ENCODE measurements around the gene TRIO.

The TRIO gene

GRCh38 chr5:14405267-14405666, 262.1 kb downstream of the TRIO start:
- no peak for DNase-seq

DNA sequence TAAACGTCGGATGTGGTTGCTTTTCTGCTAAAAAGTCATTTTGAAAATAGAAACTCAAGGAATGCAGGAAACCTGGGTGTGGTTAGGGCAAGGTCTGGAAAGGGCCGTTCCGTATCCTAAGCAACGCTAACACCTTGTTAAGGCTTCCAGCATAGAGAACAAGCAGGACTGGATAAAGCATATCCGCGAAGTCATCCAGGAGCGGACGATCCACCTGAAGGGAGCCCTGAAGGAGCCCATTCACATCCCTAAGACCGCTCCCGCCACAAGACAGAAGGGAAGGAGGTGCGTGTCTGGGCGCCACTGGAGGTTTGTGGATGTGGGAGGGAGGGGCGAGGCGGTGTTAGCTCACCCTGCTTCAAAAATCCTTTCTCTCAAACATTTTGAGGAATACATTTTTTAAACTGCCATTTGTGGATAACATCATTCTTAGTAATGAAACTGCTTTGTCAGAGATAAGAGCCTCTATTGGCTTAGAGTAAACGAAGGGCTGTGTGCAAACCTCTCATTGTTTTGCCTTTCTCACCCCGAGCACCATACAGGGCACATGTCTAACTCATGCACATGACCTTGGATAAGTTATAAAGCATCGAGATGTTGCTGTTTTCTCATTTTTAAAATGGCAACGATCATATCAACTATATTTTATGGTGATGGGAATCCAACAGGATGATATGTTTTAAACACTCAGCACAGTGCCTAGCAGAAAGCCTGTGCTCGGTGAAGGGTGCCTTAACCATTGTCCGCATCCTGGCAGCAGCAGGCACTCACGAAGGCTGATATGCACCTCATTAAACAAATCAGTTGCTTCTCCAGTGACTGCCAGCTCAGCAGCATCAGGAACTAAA, 262.8 kb downstream of the TRIO start:
- DNase-seq: no peak

- DNase-seq: no peak
These were observed 263.4 kb downstream of the TRIO start for GRCh38 chr5:14406554-14406849.

DNA sequence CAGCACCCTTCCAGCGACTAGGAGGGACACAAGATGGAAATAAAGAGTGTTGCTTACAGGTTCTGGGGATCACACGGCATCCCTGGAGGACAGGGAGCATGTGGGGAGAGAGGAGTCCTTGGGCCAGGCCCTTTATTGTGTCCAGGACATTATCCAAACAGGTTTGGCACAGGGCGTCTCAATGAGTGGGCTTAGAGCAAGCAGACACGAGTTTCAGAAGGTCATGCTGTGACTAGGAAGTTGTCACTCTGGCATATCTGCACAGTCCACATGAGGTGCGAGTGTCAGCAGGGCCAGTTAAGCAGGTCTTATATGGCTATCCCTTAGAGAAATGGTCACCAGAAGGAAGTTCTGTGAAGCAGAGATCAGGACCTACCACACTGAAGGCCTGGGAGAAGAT, 263.9 kb downstream of the TRIO start:
- DNase-seq: no peak

GRCh38 chr5:14407746-14408175, 264.6 kb downstream of the TRIO start:
- no peak for DNase-seq

DNA sequence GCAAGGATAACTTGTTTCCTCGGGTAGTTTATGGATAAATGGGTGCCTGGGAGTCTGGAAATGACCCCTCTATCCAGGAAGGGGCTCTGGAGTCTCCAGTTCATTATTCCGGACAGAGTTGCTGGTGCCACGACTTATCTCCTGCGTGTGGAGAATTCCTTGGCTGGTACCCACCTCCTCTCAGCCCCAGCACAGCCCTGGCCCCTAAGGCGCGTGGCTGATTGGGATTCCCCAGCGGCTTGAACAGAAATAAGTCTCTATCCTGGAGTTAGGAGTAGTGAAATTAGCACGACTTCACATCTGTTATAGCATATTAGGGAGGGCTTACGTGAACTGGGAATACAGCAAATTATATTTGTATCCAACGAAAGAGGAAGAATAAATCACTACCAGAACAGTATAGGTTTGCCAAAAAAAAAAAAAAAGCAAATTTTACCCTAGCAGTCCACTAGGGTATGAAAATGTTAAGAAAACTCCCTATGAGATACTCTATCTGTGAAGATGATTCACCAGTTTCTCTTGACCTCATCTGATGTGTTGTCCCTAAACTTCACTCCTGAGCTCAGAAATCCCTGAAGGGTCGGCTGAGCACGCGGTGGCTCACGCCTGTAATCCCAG, 265.9 kb downstream of the TRIO start:
- DNase-seq: no peak

DNA sequence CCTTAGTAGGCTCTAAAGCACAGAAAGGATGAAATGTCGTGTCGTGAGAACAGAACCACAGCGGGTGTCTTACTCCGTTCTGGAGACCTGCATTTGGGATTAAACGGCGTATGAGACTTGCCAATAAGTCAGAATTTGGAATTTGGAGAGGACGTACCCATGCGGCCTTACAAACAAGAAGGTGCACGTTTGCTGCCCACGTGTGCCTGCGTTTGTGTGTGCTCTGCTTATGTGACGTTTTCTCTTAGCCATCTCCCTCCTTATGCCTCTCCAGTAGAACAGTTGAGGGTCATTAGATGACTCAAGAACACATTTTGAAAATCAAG, 266.9 kb downstream of the TRIO start:
- DNase-seq: no peak

- no peak for DNase-seq
These were observed 267.5 kb downstream of the TRIO start for GRCh38 chr5:14410394-14411201.

GRCh38 chr5:14411216-14411615, 268.1 kb downstream of the TRIO start:
- no peak for DNase-seq

DNA sequence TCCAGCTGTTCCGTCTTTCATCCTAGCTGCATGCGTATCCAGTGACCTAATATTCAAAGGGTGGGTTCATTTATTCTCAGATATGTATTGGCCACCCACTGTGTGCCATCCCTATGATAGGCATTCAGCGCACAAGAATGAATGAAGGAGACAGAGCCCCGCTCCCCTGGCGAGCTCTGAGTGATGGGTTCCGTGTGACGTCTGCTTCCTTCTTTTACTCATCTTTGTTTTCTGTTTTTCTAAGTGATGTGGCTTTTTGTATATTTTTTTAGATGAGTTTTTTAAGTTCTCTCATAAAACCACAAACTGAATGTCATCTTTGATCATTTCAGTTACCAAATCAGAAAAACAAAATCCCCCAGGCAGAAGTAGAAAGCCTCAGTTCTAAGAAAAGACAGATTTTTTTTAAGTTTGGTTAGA, 270.2 kb downstream of the TRIO start:
- peak; percentile 57 for DNase-seq

DNA sequence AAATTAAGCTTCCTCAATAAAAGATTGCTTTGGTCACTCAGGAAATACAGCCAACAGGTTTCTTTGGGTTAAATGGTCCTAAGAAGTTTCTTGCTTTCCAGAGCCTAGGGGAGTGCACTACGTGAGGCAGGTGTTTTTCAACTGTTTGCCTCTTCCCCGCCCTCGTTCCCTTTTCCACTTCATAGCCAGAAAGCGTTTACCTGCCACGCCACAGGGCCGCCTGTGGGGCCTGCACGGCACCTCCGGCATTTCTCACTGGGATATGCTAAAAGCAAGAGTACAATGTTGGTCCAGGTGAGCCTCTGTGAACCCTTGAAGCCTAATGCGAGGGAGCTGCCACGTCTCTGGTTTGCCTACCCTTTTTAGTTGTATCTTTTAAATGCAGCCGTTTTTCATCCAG, 270.9 kb downstream of the TRIO start:
- peak; percentile 10 for DNase-seq

- DNase-seq: no peak
These were observed 271.5 kb downstream of the TRIO start for GRCh38 chr5:14414656-14415023.

GRCh38 chr5:14415024-14415697, 272.0 kb downstream of the TRIO start:
- DNase-seq: peak; percentile 23

- no peak for DNase-seq
These were observed 272.5 kb downstream of the TRIO start for GRCh38 chr5:14415698-14416074.

GRCh38 chr5:14416621-14417275, 273.6 kb downstream of the TRIO start:
- DNase-seq: no peak

DNA sequence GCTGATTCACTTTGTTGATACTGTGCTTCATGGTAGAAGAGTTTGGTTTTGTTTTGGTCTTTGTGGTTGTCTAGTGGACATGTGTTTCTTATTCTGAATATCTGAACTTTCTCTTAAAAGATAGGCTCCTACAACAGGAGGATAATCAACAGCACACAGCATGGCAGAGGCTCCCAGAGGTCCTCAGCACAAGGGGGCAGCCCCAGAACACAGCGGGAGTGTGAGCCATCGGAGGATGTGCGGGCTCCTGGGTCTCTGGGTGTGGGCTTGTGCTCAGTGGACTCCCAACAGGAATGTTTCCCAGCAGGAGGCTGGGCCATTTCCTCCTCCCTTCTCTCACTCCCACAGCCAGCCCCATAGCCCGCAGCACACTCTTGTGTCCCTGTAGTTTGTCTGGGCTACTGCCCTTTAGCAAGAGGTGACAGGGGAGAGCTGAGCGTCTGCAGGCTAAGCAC, 274.2 kb downstream of the TRIO start:
- DNase-seq: no peak

GRCh38 chr5:14417792-14418765, 274.9 kb downstream of the TRIO start:
- no peak for DNase-seq

DNA sequence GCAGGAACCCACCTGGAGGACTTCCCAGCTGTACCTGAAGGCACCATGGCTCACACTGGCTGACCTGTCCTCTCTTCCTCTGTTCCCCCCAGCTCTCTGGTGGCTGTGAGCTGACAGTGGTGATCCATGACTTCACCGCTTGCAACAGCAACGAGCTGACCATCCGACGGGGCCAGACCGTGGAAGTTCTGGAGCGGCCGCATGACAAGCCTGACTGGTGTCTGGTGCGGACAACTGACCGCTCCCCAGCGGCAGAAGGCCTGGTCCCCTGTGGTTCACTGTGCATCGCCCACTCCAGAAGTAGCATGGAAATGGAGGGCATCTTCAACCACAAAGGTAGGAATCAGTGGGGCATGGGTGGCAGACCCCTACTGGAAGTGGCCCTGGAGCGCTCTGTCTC, 276.5 kb downstream of the TRIO start:
- DNase-seq: no peak

- DNase-seq: no peak
These were observed 277.1 kb downstream of the TRIO start for GRCh38 chr5:14420101-14420811.

- no peak for DNase-seq
These were observed 278.7 kb downstream of the TRIO start for GRCh38 chr5:14421851-14422250.
